Esophagus squamous epithelium (tissue), 4 donors: ENCODE results near the gene TASOR2.

Experiments
- CTCF ChIP-seq, 6 experiments: fragments of 450-650 bp in 4 of 6; fragments of 200-600 bp in 2 of 6; sonication (generic) in 2 of 6; IDR thresholded peaks; one replicate each; pipeline ENCODE4 v1.5.1; 2016 to 2019; ENCODE audit warnings: antibody characterized with exemption in 6 of 6, mild to moderate bottlenecking in 4 of 6, moderate library complexity in 4 of 6
- POLR2A ChIP-seq, 4 donors: fragments of 450-650 bp; IDR thresholded peaks; one replicate each; pipeline ENCODE4 v1.6.1; 2017; ENCODE audit warnings: antibody characterized with exemption in 4 of 4, mild to moderate bottlenecking in 4 of 4, moderate library complexity in 3 of 4

- TF ChIP-seq POLR2A (IDR thresholded peaks at IDR 0.05) (no peak), CTCF (IDR thresholded peaks at IDR 0.05) (no peak)
Observed at GRCh38 chr10:5685764-5686240, 1.2 kb downstream of the TASOR2 start.
